MM.1S (cell line): Measurements from ENCODE around the gene AGBL4.

Source experiments
- CTCF ChIP-seq: fragments of 300-600 bp; sonication (generic); IDR thresholded peaks from 2 replicates; pipeline ENCODE4 v1.5.1; 2016; ENCODE audit warnings: antibody characterized with exemption, low read length, mixed read lengths
- EZH2 ChIP-seq: fragments of 300-600 bp; sonication (generic); optimal IDR thresholded peaks from 2 replicates; pipeline ENCODE3; 2017; ENCODE audit warnings: low read depth, mild to moderate bottlenecking, antibody characterized with exemption, low read length, mixed read lengths

- no peak for TF ChIP-seq EZH2
- no peak for TF ChIP-seq CTCF
Observed at GRCh38 chr1:48889082-48889481, 1134.7 kb downstream of the AGBL4 start.
